ENCODE data around the gene NIBAN1. TPM values are rescaled to one million over a fixed set of nuclear protein-coding genes. Genes with fewer than 3 reads are reported as not detected.
"Not testable (repeated sequence)": the region's sequence is repeated elsewhere in the genome, so short reads cannot be mapped to it uniquely, and the experiment has no call there.

NIBAN1 gene
- total RNA-seq, 1 donor from 2014 or later: 0.45 TPM

DNA sequence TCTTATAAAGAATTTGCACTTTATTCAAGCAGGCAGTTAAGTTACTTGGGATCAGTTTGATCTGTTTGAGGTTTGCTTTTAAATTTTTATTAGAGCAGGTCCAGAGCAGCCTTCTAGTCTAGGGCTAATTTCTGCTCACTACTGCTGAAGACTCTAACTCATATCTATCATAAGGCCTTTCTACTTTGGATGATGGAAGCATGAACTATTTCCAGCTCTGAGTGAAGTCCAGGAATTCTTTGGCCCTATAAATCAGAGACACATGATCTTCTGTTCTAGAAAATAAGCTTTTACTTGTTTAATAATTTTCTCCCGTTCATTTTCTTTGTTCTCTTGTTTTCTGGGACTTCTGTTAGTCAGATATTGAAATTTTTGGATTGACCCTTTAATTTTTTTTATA lies 14.7 kb downstream of the NIBAN1 start:
- Mint-ChIP-seq H3K9me3 (peaks cover 4% of the 10 kb centered on the region), H3K4me1 (peaks cover 10% of the 10 kb centered on the region), H3K27ac (no peak overlapping the region), H3K36me3 (peaks cover 2% of the 10 kb centered on the region), H3K27me3 (ENCODE audit: low read depth) (no peaks in the 10 kb centered on the region), H3K4me3 (no peak overlapping the region)
- no peak for TF ChIP-seq CTCF (IDR thresholded peaks at IDR 0.05; ENCODE audit: unreplicated experiment)
- no peak for DNase-seq (ENCODE audit: low spot score in 2 of 2, unreplicated experiment in 2 of 2)

- H3K4me1 Mint-ChIP-seq: peaks cover 18% of the 10 kb centered on the region
- DNase-seq (ENCODE audit: low spot score in 2 of 2, unreplicated experiment in 2 of 2): no peak
- H3K27me3 Mint-ChIP-seq (ENCODE audit: low read depth): no peaks in the 10 kb centered on the region
- H3K9me3 Mint-ChIP-seq: peaks cover 4% of the 10 kb centered on the region
- TF ChIP-seq CTCF (IDR thresholded peaks at IDR 0.05; ENCODE audit: unreplicated experiment): no peak
- H3K36me3 Mint-ChIP-seq: peaks cover 2% of the 10 kb centered on the region
- H3K27ac Mint-ChIP-seq: peak overlapping the region; percentile 12
- no peak overlapping the region for H3K4me3 Mint-ChIP-seq
Observed at GRCh38 chr1:184958554-184959353, 15.6 kb downstream of the NIBAN1 start.

GRCh38 chr1:184957901-184958300 lies 16.4 kb downstream of the NIBAN1 start:
- not testable (repeated sequence) for DNase-seq (ENCODE audit: low spot score in 2 of 2, unreplicated experiment in 2 of 2); H3K27ac Mint-ChIP-seq; H3K9me3 Mint-ChIP-seq; H3K36me3 Mint-ChIP-seq; H3K27me3 Mint-ChIP-seq (ENCODE audit: low read depth); H3K4me3 Mint-ChIP-seq
- H3K4me1 Mint-ChIP-seq: peaks cover 23% of the 10 kb centered on the region

- Mint-ChIP-seq H3K4me3 (no peak overlapping the region), H3K27ac (no peak overlapping the region), H3K4me1 (peaks cover 23% of the 10 kb centered on the region), H3K27me3 (ENCODE audit: low read depth) (no peaks in the 10 kb centered on the region), H3K36me3 (peaks cover 2% of the 10 kb centered on the region), H3K9me3 (peaks cover 4% of the 10 kb centered on the region)
- TF ChIP-seq CTCF (IDR thresholded peaks at IDR 0.05; ENCODE audit: unreplicated experiment): no peak
- no peak for DNase-seq (ENCODE audit: low spot score in 2 of 2, unreplicated experiment in 2 of 2)
Observed at GRCh38 chr1:184956999-184957700, 17.2 kb downstream of the NIBAN1 start.

GRCh38 chr1:184954232-184954995 lies 19.9 kb downstream of the NIBAN1 start:
- H3K9me3 Mint-ChIP-seq: no peaks in the 10 kb centered on the region
- no peaks in the 10 kb centered on the region for H3K36me3 Mint-ChIP-seq
- H3K4me3 Mint-ChIP-seq: no peak overlapping the region
- no peak overlapping the region for H3K27ac Mint-ChIP-seq
- H3K4me1 Mint-ChIP-seq: peaks cover 23% of the 10 kb centered on the region
- H3K27me3 Mint-ChIP-seq (ENCODE audit: low read depth): peaks cover 2% of the 10 kb centered on the region
- TF ChIP-seq CTCF (IDR thresholded peaks at IDR 0.05; ENCODE audit: unreplicated experiment): no peak
- no peak for DNase-seq (ENCODE audit: low spot score in 2 of 2, unreplicated experiment in 2 of 2)

Data from mesothelial cell of epicardium (in vitro differentiated cells).